B cell (primary cell): ENCODE measurements around the gene SUPV3L1. TPM values are rescaled to one million over a fixed set of nuclear protein-coding genes. Genes with fewer than 3 reads are reported as not detected.

Experiments used
- ATAC-seq: fragments of 200-7000 bp; cut with Tn5 transposase; one replicate; pipeline ENCODE4 v1.10.0; 2021; ENCODE audit warnings: low read depth, mild to moderate bottlenecking, moderate number of reproducible peaks, moderate library complexity
- CTCF ChIA-PET: fragments of 350-600 bp; sonication (Branson Sonifier 250); formaldehyde crosslinking; loops from one replicate; lab custom pipeline; 2021; ENCODE audit warnings: antibody characterized with exemption, inconsistent platforms; lab: Charles Lee
- POLR2A ChIA-PET: fragments of 350-600 bp; sonication (Branson Sonifier 250); formaldehyde crosslinking; loops from one replicate; lab custom pipeline; 2021; ENCODE audit warnings: antibody characterized with exemption; lab: Charles Lee
- DNase-seq: peaks from one replicate; pipeline ENCODE4 v3.0.0; 2013
- H2AFZ ChIP-seq: 2 replicates; pipeline ENCODE4 v1.6.1; 2012; ENCODE audit warnings: mild to moderate bottlenecking, low read depth, low read length; ENCODE audit not compliant: insufficient read depth, poor library complexity, severe bottlenecking
- H3K27ac ChIP-seq, 2 donors: 1 replicate in 1 of 2; 2 replicates in 1 of 2; pipeline ENCODE4 v1.5.1; 2012 to 2013; ENCODE audit warnings: low read length in 2 of 2, mild to moderate bottlenecking in 2 of 2, moderate library complexity in 1 of 2
- H3K27me3 ChIP-seq, 4 experiments: fragments of 200-600 bp in 1 of 4; sonication (generic) in 1 of 4; replicated peaks in 1 of 4; 1 replicate in 2 of 4; 2 replicates in 2 of 4; pipeline versions ENCODE4 v1.6.1 to v1.7.0; 2013 to 2016; ENCODE audit warnings: low read length in 3 of 4, mild to moderate bottlenecking in 2 of 4, mixed read lengths in 1 of 4, moderate library complexity in 1 of 4; ENCODE audit not compliant: insufficient read depth in 4 of 4, control insufficient read depth in 3 of 4; ENCODE audit errors: control extremely low read depth in 1 of 4
- H3K36me3 ChIP-seq, 2 experiments: replicated peaks in 1 of 2; 1 replicate in 1 of 2; 2 replicates in 1 of 2; pipeline versions ENCODE4 v1.6.1 to v1.7.1; 2013; ENCODE audit warnings: low read length in 1 of 2; ENCODE audit not compliant: insufficient read depth in 2 of 2, control insufficient read depth in 1 of 2; ENCODE audit errors: control extremely low read depth in 1 of 2, extremely low read depth in 1 of 2
- H3K4me1 ChIP-seq, 2 donors: fragments of 200-600 bp in 1 of 2; sonication (generic) in 1 of 2; 1 replicate in 1 of 2; 2 replicates in 1 of 2; pipeline versions ENCODE4 v1.5.1 to v1.6.1; 2013 to 2017; ENCODE audit warnings: low read length in 2 of 2; ENCODE audit not compliant: control insufficient read depth in 2 of 2, insufficient read depth in 2 of 2
- H3K4me2 ChIP-seq: replicated peaks from 2 replicates; pipeline ENCODE3; 2012; ENCODE audit warnings: mild to moderate bottlenecking, low read depth, low read length; ENCODE audit not compliant: poor library complexity, severe bottlenecking
- H3K4me3 ChIP-seq, 5 experiments: fragments of 200-600 bp in 1 of 5; sonication (generic) in 1 of 5; 1 replicate in 3 of 5; 2 replicates in 2 of 5; pipeline versions ENCODE4 v1.5.1 to v1.7.0; 2011 to 2016; ENCODE audit warnings: low read length in 4 of 5, mild to moderate bottlenecking in 4 of 5, low read depth in 2 of 5, control low read depth in 1 of 5, moderate library complexity in 1 of 5; ENCODE audit not compliant: insufficient read depth in 1 of 5; ENCODE audit errors: control extremely low read depth in 1 of 5, extremely low read depth in 1 of 5
- H3K79me2 ChIP-seq: fragments of 200-600 bp; sonication (generic); one replicate; pipeline ENCODE4 v1.6.0; 2016; ENCODE audit warnings: low read length; ENCODE audit not compliant: control insufficient read depth, insufficient read depth
- H3K9ac ChIP-seq: fragments of 200-600 bp; sonication (generic); 2 replicates; pipeline ENCODE4 v1.6.1; 2017; ENCODE audit warnings: mild to moderate bottlenecking, low read length, moderate library complexity
- H3K9me3 ChIP-seq, 3 donors: one replicate each; pipeline versions ENCODE4 v1.6.1 to v1.7.1; 2013; ENCODE audit warnings: low read length in 2 of 3; ENCODE audit not compliant: control insufficient read depth in 2 of 3, insufficient read depth in 1 of 3; ENCODE audit errors: control extremely low read depth in 1 of 3
- H4K20me1 ChIP-seq: 2 replicates; pipeline ENCODE4 v1.6.0; 2012; ENCODE audit warnings: mild to moderate bottlenecking, low read length; ENCODE audit not compliant: insufficient read depth, control insufficient read depth, poor library complexity, severe bottlenecking
- H3K27ac Mint-ChIP-seq: one replicate; pipeline ENCODE4 v1.8.0; 2021; ENCODE audit warnings: mixed read lengths
- H3K27me3 Mint-ChIP-seq: one replicate; pipeline ENCODE4 v1.8.0; 2021; ENCODE audit warnings: mixed read lengths
- H3K4me1 Mint-ChIP-seq: one replicate; pipeline ENCODE4 v1.8.0; 2021; ENCODE audit warnings: mixed read lengths
- H3K4me3 Mint-ChIP-seq: one replicate; pipeline ENCODE4 v1.8.0; 2021; ENCODE audit warnings: mixed read lengths
- H3K9me3 Mint-ChIP-seq: one replicate; pipeline ENCODE4 v1.8.0; 2022; ENCODE audit warnings: mixed read lengths; ENCODE audit not compliant: insufficient read depth
- EZH2 ChIP-seq: IDR thresholded peaks from 2 replicates; pipeline ENCODE4 v1.6.1; 2012; ENCODE audit warnings: borderline replicate concordance, low read depth, mild to moderate bottlenecking, moderate library complexity, low read length; ENCODE audit not compliant: insufficient read depth, poor library complexity, severe bottlenecking
- WGBS: methylation state at CpG from one replicate; pipeline ENCODE4 v1.1.5; 2013; ENCODE audit warnings: missing lambda C conversion rate; ENCODE audit not compliant: insufficient coverage; 5-methylcytosine and 5-hydroxymethylcytosine counted together
- intact Hi-C: fragments of 100-400 bp; cut with micrococcal nuclease; formaldehyde crosslinking; loops from one replicate; pipeline ENCODE4 v1.10.0; 2022
- polyA minus RNA-seq: library from RNA; depleted of rRNA, polyadenylated mRNA; stranded (reverse); fragments of >200 nt; gene quantifications from 2 replicates; pipeline ENCODE4 v1.2.3, GENCODE V29; 2012
- polyA plus RNA-seq: library from polyadenylated mRNA; depleted of rRNA; stranded (reverse); fragments of >200 nt; gene quantifications from 2 replicates; pipeline ENCODE4 v1.2.3, GENCODE V29; 2012
- total RNA-seq, 2 donors: library from RNA; stranded (reverse); fragments of 120-200 nt in 1 of 2; gene quantifications; 1 replicate in 1 of 2; 2 replicates in 1 of 2; pipeline versions ENCODE4 v1.2.3 to v1.2.4, GENCODE V29; 2013 to 2022
- TF ChIP-seq, protein P1 (sequence below): fragments of 200-600 bp; IDR thresholded peaks from one replicate; pipeline ENCODE4 v1.8.0; 2022; ENCODE audit warnings: antibody characterized with exemption, mild to moderate bottlenecking

Gene SUPV3L1
- total RNA-seq (37.1 and 40.4 TPM in 2 replicates), polyA plus RNA-seq (33.6 and 57.0 TPM in 2 replicates), polyA minus RNA-seq (7.2 and 12.2 TPM in 2 replicates)
- total RNA-seq (2013) = 25.2 TPM

DNA sequence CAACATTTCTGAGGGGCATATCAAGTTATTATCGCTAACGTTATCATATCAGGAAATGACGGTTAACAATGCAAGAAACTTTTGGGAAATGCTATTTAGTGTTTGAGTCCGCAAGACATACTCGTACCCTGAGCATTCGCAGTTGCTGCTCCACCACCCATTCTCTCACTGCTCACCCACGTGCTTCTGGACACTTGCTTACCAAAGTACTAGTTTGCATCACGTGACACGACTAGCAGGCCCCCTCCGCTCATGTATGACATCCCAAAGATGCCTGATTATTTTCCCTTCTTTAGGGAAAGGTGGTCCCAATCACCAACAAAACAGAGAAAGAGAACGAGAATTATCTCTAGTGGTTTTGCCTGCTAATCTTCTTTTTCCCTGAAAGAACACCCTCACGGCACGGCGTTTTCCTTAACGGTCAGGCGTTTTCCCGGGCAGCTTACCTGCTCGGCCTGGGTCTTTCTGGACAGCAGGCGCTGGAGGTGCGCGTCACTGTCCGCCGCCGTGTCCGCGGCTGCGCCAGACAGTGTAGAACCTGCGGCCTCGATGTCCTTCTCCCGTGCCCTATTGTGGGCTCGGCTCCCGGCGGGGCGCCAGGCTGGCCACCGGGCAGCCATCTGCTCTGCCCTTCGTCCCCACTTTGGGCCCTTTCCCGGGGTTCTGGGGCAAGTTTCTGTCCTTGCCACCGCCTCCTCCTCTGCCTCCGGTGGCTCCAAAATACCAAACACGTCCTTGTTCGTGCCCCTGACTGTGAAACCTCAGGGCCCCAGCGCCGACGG, at the start of gene SUPV3L1:
SUPV3L1 (plus strand) TSS at position 492 of the 782 bp plus-strand sequence; CDS start at position 550, 58 bp downstream.
- Histone ChIP-seq H3K36me3 (peaks cover 0 to 13% of the 10 kb centered on the region in 2 experiments), H3K4me2 (peak within 1 kb of the TSS; percentile 85), H3K79me2 (peaks cover 49% of the 10 kb centered on the region), H3K4me1 (peaks cover 11 to 18% of the 10 kb centered on the region in 2 donors), H3K9me3 (no peaks in the 10 kb centered on the region), H3K27ac (peak within 1 kb of the TSS; percentile 91 to 99), H2AFZ (peak within 1 kb of the TSS; percentile 86), H3K9ac (peak within 1 kb of the TSS; percentile 97), H4K20me1 (peaks cover 6% of the 10 kb centered on the region), H3K4me3 (peak within 1 kb of the TSS; percentile 79 to 96 (median 94)), H3K27me3 (no peaks in the 10 kb centered on the region)
- under 1% methylated on average over 38 of the region's 44 CpGs for WGBS
- intact Hi-C loops = loop anchor here (1.0 to 10.0 kb wide), 7 partner anchors 43 to 455 kb away; partner anchors contain the start of genes CCAR1, DDX21 and DDX50
- TF ChIP-seq EZH2 = no peak
- TF ChIP-seq, protein P1, sequence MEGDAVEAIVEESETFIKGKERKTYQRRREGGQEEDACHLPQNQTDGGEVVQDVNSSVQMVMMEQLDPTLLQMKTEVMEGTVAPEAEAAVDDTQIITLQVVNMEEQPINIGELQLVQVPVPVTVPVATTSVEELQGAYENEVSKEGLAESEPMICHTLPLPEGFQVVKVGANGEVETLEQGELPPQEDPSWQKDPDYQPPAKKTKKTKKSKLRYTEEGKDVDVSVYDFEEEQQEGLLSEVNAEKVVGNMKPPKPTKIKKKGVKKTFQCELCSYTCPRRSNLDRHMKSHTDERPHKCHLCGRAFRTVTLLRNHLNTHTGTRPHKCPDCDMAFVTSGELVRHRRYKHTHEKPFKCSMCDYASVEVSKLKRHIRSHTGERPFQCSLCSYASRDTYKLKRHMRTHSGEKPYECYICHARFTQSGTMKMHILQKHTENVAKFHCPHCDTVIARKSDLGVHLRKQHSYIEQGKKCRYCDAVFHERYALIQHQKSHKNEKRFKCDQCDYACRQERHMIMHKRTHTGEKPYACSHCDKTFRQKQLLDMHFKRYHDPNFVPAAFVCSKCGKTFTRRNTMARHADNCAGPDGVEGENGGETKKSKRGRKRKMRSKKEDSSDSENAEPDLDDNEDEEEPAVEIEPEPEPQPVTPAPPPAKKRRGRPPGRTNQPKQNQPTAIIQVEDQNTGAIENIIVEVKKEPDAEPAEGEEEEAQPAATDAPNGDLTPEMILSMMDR = no peak
- no peaks in the 10 kb centered on the region for H3K27me3 Mint-ChIP-seq
- peak within 1 kb of the TSS; percentile 97 for H3K4me3 Mint-ChIP-seq
- peaks cover 41% of the 10 kb centered on the region for H3K4me1 Mint-ChIP-seq
- DNase-seq (peak; percentile 96), ATAC-seq (peak; percentile 87)
- POLR2A ChIA-PET = interaction anchor here (1.4 kb wide), 1 partner anchor 224 kb away, joined by 4 read pairs; the partner anchor contains the start of gene DDX21
- H3K27ac Mint-ChIP-seq = peak within 1 kb of the TSS; percentile 100
- CTCF ChIA-PET = no interaction called here
- H3K9me3 Mint-ChIP-seq = no peaks in the 10 kb centered on the region

DNA sequence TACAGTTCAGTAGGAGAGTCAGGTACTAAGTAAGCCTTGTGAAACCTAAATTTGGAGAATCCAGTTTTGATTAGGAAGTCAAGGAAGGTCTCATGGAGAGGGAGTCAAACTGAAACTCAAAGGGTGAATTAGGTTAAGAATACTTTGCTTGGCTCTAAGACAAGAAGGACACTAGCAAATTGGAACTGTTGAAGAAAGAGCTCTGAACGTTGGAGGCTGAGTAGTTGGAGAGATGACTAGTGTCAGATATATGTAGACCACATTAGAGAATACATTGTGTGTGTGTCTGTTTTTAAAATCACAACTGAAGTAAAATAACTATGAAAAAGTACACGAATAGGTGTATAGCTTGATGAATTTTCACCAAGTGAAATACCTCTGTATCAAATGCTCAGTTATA, 49.8 kb upstream of the SUPV3L1 start:
- H3K9ac ChIP-seq = no peak overlapping the region
- Mint-ChIP-seq H3K4me3 (no peak overlapping the region), H3K27ac (no peak overlapping the region), H3K27me3 (no peaks in the 10 kb centered on the region), H3K4me1 (peaks cover 23% of the 10 kb centered on the region), H3K9me3 (no peaks in the 10 kb centered on the region)
- ChIA-PET CTCF (no interaction called here), POLR2A (no interaction called here)
- peaks cover 92% of the 10 kb centered on the region for H3K79me2 ChIP-seq
- WGBS = no CpG with 5 or more reads among the region's 2 CpGs
- no peak overlapping the region for H2AFZ ChIP-seq
- ATAC-seq (no peak), DNase-seq (no peak)
- peaks cover 0 to 27% of the 10 kb centered on the region in 2 experiments for H3K36me3 ChIP-seq
- no peak overlapping the region for H3K27ac ChIP-seq
- H3K4me2 ChIP-seq = no peak overlapping the region
- H3K4me3 ChIP-seq = no peak overlapping the region
- no peaks in the 10 kb centered on the region for H3K9me3 ChIP-seq
- H3K27me3 ChIP-seq = no peaks in the 10 kb centered on the region
- TF ChIP-seq EZH2 = no peak
- TF ChIP-seq, protein P1 = no peak
- H4K20me1 ChIP-seq = peaks cover 35% of the 10 kb centered on the region
- peaks cover 4 to 5% of the 10 kb centered on the region in 2 donors for H3K4me1 ChIP-seq
- intact Hi-C loops = no loop called here
